ENCODE data around the gene TFF3. TPM values are rescaled to one million over a fixed set of nuclear protein-coding genes. Genes with fewer than 3 reads are reported as not detected.

The TFF3 gene
- total RNA-seq, 2 donors from 2014 or later = 5.0 TPM

- no peaks in the 10 kb centered on the region for H3K36me3 ChIP-seq
- no peak overlapping the region for H3K4me3 ChIP-seq
- H3K27ac ChIP-seq = no peak overlapping the region
- no peaks in the 10 kb centered on the region for H3K9me3 ChIP-seq
- H3K27me3 ChIP-seq = no peaks in the 10 kb centered on the region
- DNase-seq (ENCODE audit: low spot score) = no peak
- H3K4me1 ChIP-seq = no peaks in the 10 kb centered on the region
- no peak for TF ChIP-seq CTCF (IDR thresholded peaks at IDR 0.05)
Measured at GRCh38 chr21:42344631-42345030, 29.4 kb upstream of the TFF3 start.

GRCh38 chr21:42343963-42344510, 28.8 kb upstream of the TFF3 start:
- Histone ChIP-seq H3K9me3 (no peaks in the 10 kb centered on the region), H3K27me3 (no peaks in the 10 kb centered on the region), H3K4me3 (no peak overlapping the region), H3K27ac (no peak overlapping the region), H3K4me1 (no peaks in the 10 kb centered on the region), H3K36me3 (no peaks in the 10 kb centered on the region)
- no peak for DNase-seq (ENCODE audit: low spot score)
- no peak for TF ChIP-seq CTCF (IDR thresholded peaks at IDR 0.05)

- no peak for DNase-seq (ENCODE audit: low spot score)
- no peak for TF ChIP-seq CTCF (IDR thresholded peaks at IDR 0.05)
Measured at GRCh38 chr21:42343556-42343955, 28.3 kb upstream of the TFF3 start.

GRCh38 chr21:42343101-42343500, 27.9 kb upstream of the TFF3 start:
- no peak for TF ChIP-seq CTCF (IDR thresholded peaks at IDR 0.05)

More at GRCh38 chr21:42343556-42343955, 28.3 kb upstream of the TFF3 start:
- H3K27ac ChIP-seq = no peak overlapping the region
- H3K4me3 ChIP-seq = no peak overlapping the region
- H3K27me3 ChIP-seq = no peaks in the 10 kb centered on the region
- H3K9me3 ChIP-seq = no peaks in the 10 kb centered on the region
- no peaks in the 10 kb centered on the region for H3K36me3 ChIP-seq
- H3K4me1 ChIP-seq = no peaks in the 10 kb centered on the region

GRCh38 chr21:42341776-42342542, 26.8 kb upstream of the TFF3 start:
- Histone ChIP-seq H3K4me1 (no peaks in the 10 kb centered on the region), H3K4me3 (no peak overlapping the region), H3K27ac (no peak overlapping the region), H3K27me3 (no peaks in the 10 kb centered on the region), H3K9me3 (no peaks in the 10 kb centered on the region), H3K36me3 (no peaks in the 10 kb centered on the region)
- no peak for TF ChIP-seq CTCF (IDR thresholded peaks at IDR 0.05)
- DNase-seq (ENCODE audit: low spot score) = no peak

More at GRCh38 chr21:42343101-42343500, 27.9 kb upstream of the TFF3 start:
- Histone ChIP-seq H3K4me1 (no peaks in the 10 kb centered on the region), H3K27me3 (no peaks in the 10 kb centered on the region), H3K4me3 (no peak overlapping the region), H3K27ac (no peak overlapping the region), H3K9me3 (no peaks in the 10 kb centered on the region), H3K36me3 (no peaks in the 10 kb centered on the region)
- DNase-seq (ENCODE audit: low spot score) = no peak
